Gastroesophageal sphincter (tissue), 3 donors: ENCODE results near the gene NAB2.

Experiments
- EP300 ChIP-seq: sonication (generic); formaldehyde crosslinking; IDR thresholded peaks from one replicate; pipeline ENCODE4 v1.6.1; 2017; ENCODE audit warnings: antibody characterized with exemption, mild to moderate bottlenecking
- POLR2A ChIP-seq, 2 donors: fragments of 450-650 bp; IDR thresholded peaks; one replicate each; pipeline ENCODE4 v1.6.1; 2017; ENCODE audit warnings: antibody characterized with exemption in 2 of 2, mild to moderate bottlenecking in 2 of 2, moderate library complexity in 1 of 2
- POLR2AphosphoS5 ChIP-seq: sonication (generic); formaldehyde crosslinking; IDR thresholded peaks from one replicate; pipeline ENCODE4 v1.6.1; 2017; ENCODE audit warnings: antibody characterized with exemption
- TF ChIP-seq, protein P1 (sequence below), 4 experiments: fragments of 200-600 bp in 2 of 4; fragments of 450-650 bp in 2 of 4; sonication (generic) in 1 of 4; IDR thresholded peaks; one replicate each; pipeline ENCODE4 v1.5.1; 2017 to 2019; ENCODE audit warnings: antibody characterized with exemption in 4 of 4, mild to moderate bottlenecking in 2 of 4, moderate library complexity in 2 of 4

GRCh38 chr12:57109207-57110103, 20.5 kb downstream of the NAB2 start:
- TF ChIP-seq, protein P1, sequence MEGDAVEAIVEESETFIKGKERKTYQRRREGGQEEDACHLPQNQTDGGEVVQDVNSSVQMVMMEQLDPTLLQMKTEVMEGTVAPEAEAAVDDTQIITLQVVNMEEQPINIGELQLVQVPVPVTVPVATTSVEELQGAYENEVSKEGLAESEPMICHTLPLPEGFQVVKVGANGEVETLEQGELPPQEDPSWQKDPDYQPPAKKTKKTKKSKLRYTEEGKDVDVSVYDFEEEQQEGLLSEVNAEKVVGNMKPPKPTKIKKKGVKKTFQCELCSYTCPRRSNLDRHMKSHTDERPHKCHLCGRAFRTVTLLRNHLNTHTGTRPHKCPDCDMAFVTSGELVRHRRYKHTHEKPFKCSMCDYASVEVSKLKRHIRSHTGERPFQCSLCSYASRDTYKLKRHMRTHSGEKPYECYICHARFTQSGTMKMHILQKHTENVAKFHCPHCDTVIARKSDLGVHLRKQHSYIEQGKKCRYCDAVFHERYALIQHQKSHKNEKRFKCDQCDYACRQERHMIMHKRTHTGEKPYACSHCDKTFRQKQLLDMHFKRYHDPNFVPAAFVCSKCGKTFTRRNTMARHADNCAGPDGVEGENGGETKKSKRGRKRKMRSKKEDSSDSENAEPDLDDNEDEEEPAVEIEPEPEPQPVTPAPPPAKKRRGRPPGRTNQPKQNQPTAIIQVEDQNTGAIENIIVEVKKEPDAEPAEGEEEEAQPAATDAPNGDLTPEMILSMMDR (IDR thresholded peaks at IDR 0.05): no peak
- no peak for TF ChIP-seq POLR2AphosphoS5
- no peak for TF ChIP-seq POLR2A (IDR thresholded peaks at IDR 0.05)
- TF ChIP-seq EP300: no peak
